Measurements from ENCODE around the gene DMD.
A peak's percentile ranks its signal among the peaks of the same experiment; 100 is the strongest.

The DMD gene

DNA sequence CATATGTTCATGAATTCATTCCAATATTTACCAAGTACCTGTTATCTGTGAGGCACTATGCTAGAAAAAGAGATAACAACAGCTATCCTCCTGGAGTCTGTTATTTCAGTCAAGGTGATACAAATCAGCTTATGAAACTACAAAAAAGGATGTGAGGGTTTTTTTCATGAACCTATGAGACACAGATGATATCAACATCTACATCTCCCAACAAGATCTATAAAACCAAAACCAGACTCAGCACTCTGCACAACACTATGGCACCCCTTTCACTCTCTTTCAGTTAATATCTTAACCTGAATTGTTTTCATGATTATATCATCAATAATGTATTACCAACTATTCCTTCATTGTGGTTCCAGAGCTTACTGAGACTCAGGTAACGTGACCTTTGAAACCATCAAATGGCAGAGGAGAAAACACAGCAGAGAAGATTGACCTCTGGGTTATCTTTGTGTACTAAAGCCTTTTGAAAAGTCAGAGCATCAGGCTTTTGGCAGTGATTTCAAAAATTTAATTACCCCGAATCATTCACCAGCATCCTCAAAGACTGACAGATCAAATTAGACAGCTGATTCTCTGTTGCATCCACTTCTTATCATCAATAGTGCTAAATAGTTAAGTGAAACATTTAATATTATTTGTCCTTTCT lies 1894.9 kb downstream of the DMD start:
- DNase-seq = no peak

DNA sequence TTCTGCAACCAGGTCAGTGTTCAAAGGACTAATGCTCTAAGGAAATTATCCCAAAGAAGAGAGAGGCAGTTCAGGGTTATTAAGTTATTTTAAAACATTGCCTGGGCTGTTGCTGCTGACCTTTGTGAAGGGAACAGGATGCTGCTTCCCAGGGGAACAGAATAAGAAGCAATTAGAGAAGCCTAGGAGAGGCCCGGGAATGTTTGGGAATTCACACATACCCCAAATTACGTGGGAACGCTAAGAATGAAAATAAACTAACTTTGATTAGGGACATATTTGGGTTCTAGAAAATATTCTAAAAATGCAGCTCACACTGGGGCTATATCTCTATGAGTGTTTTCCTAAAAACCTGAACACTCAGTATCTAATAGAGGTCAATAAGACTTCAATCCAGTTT lies 1896.4 kb downstream of the DMD start:
- DNase-seq = no peak

DNA sequence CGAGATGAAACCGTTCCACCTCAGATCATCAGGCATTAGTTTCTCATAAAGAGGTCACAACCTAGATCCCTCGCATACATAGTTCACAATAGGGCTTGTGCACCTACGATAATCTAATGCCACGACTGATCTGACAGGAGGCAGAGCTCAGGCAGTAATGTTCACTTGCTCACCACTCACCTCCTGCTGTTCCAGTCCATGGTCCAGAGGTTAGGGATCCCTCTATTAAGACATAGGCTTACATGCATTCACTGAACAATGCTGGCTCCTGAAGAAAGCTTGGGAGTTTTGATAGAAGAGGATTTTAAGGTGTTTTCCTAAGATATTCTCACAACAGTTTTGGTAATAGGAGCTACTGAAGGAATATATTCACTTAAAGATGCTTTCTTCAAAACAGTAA lies 1903.4 kb downstream of the DMD start:
- no peak for DNase-seq

DNA sequence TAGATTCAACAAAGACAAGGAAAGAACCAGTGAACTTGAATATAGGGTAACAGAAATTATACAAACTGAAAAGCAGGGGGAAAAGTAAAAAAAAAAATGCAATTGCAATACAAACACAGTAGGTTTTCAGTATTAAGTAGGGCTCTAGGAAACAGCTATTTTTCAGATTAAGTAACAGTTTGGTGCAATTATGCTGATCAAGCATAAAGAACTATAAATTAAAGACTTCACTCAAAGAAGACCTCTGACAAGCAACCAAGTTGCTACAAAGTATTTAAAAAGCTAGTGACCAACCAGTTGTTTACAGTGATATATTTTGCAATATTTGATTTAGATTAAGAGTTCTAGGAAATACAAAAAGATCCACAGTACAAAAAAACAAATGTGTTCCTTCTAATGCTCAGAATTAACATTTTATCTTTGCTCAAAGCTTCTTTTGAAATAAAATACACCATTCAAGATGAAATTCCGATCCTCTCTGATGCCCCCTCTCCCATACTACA lies 1908.7 kb downstream of the DMD start:
- no peak for DNase-seq

DNA sequence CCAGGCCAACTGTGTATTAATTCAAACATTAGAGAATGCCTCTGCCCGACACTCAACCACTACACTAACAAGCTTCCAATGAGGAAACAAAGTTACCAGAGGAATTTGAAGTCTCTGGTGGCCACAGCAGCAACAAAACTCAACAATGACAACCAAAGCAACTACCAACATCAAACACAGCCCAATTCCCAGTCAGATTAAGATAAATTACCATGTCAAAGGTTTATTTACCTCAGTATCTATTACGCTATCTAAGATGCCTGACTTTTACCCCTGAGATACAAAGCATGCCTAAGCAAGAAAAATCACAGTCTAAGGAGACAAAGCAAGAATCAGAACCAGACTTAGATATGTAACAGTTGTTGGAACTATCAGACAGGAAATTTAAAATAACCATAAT lies 1909.4 kb downstream of the DMD start:
- no peak for DNase-seq

DNA sequence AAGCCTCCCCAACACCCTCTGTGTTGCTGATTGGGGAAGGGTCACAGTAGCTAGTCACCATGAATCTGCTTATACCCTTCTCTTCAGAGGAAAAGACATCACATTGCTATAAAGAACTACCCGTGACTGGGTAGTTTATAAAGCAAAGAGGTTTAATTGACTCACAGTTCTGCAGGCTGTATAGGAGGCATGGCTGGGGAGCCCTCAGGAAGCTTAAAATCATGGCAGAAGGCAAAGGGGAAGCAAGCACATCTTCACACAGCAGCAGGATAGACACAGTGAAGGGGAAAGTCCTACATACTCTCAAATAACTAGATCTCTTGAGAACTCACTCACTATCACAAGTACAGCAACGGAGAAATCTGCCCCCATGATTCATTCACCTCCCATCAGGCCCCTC lies 1910.1 kb downstream of the DMD start:
- no peak for DNase-seq

DNA sequence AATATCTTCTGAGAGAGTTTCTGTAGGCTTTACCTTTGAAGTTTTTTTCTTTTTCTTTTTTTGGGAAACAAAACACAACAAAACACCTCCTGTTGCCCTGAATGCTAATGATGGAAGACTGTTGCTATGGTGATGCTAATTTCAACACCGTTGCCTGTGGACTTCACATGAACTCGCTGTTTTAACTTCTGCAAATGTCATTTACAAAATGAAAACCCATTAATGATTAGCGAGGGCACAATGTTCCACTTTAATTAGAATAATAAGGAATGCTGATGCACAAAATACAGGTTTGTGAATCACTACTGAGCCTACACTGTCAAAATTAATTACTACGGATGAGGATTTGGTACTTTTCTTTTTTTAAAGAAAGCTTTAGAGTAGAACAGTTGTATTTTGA lies 1912.4 kb downstream of the DMD start:
- no peak for DNase-seq

DNA sequence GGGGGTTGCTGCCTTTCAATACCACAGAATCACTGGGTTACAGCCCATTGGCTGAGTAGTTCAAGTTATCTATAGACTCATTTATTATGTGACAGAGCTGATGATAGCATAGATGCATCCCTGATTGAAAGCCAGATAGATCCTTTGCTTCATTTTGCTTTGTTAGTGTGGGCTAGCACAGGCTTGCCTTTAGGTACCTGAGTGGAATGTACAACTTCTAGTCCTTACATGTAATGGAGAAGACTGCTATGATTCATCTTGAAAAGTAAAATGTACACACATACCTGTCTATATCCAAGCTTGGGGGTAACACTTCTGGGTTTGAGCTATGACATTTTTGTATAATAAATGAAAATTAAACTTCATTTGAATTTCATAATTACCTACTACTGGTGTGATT lies 1913.5 kb downstream of the DMD start:
- no peak for DNase-seq

DNA sequence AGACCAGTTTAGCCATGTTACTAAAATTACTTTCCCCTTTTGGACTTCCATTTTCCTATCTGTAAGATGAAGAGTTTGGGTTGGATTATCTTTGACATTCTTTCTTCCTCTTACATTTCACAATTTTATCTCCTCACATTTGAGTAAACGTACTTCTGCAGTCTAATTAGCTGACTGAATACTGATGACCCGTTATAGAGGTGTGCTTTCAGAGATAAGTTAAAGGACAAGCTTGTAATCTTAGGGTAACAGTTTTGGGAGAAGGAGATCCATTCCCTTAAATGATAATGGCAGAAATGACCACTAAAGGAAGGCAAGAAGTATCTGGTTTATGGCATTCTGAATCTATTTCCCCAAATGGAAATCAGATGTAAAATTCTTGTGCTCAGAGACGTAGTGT lies 1916.9 kb downstream of the DMD start:
- DNase-seq = no peak

DNA sequence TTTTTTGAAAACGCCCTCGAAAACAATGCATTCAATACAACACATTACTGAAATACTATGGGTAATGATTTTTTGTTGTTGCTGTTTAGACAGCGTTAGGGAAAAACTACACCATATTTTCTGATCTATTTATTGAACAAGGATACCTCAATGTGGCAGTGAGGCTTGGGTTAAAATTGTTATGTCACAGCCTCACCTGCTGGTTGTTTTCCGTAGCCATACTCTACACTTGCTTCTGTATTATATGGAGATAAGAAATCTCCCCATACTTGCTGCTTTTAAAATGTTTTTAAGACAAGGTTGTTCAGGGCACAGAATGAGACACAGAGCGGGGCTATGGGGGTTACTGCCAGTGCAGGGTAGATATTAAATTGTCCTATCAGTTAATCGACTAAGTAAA lies 1917.9 kb downstream of the DMD start:
- DNase-seq = no peak

DNA sequence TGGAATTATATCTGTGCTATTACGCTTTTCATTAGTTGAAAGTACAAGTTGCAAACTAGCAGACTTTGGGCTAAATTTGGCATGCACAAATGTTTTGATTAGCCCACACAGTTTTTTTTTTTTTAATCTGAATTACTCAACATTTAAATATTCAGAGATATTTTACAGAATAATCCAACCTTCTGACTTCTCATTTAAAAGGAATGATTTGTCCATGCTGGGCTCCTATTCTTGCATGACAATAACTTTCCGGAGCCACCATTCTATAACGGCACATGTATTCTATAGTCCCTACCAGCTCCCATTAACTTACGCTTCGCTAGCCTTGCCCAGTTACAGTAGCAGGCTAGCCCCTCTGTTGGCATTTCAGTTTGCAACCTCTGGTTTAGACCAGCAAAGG lies 1920.2 kb downstream of the DMD start:
- DNase-seq = no peak

DNA sequence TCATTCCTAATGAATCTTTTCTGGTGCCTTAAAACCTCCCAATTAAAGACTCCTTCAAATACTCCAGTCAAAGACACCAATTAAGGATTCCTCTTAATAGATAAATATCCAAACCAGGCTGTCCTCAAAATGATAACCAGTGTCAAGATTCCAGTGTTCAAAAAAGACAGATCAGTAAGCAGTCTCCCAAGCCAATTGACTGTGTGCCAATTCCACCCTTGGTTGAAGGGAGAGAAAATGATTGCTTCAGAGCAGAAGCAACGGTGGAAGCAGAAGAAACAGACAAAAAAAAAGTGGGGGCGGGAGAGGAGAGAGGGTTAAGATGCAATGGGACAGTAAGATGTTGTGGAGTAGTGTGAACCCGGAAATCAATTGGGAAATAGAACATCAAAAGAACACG lies 1923.5 kb downstream of the DMD start:
- no peak for DNase-seq

DNA sequence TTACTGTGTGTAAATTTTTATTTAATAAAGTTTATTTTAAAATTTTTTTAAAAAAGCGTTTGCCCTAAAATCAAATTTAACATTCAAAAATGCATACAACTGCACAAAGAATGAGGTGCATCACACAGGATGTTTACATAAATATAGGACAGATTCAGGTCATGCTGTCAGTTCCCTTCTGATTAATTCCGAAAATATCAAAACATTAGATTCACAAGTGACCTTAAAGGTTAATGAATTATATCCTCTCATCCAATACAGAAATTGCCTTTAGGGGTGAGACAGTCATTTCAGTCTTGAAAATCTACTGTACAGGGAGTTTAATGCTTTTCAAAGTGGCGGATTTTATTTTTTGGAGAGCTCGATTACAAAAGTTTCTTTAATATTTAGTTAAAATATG lies 1930.8 kb downstream of the DMD start:
- no peak for DNase-seq

DNA sequence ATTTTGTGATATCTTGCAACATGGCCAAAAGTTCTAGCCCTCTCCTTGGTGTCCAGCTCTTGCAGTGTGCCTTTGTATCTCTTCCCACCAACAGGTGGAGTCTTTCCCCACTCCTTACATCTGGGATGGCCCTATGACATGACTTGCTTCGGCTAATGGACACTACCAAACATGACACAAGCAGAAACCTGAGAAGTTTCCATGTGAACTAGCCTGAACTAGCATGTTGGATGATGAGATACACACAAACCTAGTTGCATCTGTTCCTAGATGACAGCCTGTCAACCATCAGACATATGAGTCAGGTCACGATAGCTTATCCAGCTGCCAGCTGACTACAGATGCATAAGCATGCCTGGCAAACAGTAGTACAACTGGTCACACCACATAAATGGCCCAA lies 1932.0 kb downstream of the DMD start:
- DNase-seq = no peak

DNA sequence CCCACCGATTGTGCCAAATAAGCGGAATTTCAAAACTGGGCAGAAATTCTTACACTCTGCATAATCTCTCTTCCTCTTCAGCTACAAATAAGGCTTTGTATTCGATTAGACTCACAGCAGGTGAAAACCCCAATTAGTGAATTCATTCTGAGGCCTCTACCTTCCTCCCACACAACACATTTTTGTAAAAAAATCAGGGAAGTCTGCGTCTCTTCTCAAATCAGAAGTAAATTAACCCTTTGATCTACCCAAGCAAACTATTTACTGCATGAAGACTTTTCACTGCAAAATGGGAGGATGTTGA lies 1938.9 kb downstream of the DMD start:
- DNase-seq = no peak

DNA sequence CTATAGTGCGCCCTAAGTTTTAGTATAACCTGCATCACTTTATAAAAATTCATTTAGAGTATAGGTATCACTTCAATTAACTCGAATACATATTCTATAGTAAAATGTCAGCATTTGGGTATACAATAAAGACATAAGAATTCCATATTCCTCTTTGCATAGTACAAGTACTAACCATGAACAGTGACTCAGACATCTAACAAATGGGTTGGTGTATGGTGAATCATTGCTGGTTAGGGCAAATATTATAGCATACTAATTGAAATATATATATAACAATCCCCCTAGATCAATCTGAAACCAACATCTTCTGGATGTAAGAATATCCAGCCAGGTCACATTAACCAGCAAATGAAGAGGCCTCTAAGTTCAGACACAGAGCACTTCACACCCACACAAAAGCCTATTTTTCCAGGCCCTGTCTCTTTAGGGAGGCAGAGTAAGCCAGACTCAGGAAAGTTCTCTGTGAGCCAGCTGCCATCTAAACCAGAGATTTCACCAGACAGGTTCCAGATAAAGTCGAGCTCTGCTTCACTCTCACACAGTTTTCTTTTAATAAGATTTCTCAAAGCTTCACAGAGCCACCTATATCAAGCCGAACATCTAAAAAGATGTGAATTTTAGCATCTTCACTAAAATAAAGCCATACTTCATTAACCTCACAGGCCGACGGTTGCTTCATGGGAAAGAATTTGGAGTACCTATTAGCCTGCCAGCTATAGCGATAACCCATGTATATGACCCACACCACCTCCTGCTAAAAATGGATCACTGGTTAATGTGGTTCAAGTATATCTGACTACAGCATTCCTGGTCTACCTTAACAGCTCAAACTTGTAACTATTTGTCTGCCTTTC lies 1939.5 kb downstream of the DMD start:
- no peak for DNase-seq

DNA sequence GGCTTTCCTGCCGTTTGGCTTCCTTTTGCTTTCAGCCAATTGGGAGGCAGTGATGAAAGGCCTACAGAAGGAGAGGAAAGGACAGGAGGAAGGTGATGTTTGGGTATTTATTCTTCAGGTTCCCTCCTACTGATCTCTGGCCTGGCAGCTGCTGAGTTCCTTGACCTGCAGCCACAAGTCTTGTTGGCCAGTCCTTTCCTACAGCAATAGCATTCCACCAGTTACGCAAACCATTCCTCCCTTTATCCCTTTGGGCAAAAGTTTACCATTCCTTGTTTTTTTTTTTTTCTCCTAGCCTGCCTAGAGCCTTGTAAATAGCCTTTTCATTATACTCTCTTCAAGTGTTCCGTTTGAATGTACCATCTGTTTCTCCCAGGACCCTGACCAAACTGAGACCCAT lies 1941.4 kb downstream of the DMD start:
- no peak for DNase-seq

DNA sequence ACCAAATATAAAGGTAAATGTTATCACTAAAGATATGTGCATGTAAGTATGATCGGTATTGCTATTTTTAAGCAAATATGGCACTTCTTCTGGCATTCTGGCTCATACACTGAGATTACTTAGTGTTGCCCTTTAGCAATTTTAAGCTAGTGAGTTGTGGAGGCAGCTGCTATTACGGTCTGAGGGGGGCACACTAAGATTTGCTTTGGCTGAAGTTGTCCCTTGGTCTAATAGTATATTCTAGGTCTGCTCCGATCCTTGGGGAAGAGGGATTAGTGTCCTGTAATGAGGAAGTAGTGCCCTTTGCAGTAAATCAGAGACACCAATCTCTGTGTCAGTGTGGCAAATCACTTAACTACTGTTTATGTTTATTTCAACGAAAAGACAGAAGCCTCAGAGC lies 1943.0 kb downstream of the DMD start:
- DNase-seq = no peak

DNA sequence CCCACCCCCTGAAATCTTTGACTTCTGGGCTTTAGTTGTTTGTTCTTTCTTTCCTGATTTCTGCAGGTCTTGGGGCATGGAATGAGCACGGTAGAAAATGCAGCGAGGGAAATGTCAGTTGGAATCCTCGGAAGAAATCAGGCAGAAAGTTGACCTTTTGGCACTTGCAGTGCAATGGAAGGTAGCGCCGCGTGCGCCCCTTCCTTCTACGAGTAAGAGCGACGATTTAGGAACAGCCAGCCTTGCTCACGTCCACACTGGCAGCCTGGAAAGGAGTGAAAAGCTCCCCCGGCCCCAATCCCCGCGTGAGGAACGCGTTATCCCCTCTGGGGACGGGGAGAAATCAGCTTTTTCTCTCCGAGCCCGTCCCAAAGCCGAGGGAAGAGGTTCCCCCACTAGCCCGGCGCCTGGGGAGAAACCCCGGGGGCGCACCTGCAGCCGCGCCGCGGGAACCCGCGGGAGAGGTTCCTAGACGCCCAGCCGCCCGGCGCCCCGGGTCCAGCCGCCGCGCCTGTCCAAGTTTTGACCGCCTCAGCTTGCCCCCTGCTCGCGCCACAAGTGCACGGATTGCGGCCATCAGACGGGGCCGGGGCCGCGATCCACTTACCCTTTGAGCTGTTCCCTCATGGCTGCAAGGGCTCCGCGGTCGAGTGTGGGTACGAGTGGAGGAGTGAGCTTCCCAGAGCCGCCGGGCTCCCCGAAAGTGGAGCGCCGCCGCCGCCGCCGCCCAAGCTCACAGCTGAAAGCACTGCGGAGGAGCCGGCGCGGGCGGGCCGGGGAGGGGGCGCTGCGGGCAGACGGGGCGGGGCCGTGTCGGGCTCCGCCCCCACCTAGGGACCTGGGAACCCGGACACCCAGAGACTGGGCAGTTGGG lies 1944.9 kb downstream of the DMD start:
- peak in 1 of 2 experiments; percentile 0 for DNase-seq

DNA sequence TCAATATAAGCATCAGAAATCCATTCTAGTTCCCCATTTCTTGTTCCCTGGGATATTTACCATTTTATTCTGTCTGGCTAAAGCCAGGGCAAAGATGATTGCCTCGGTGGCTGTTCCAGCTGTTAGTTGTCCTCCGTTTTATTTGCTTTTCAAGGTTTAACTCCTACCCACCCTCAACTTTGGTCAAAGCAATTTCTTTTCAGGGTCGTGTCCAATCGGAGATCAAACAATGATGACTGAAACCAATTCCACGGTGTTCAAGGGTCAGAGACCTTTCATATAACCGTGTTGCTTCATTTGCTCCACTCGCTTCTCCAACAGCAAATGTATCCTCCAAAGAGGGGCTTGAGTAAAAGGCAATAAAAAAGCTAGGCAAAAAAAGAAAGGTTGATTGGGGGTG lies 1946.0 kb downstream of the DMD start:
- no peak for DNase-seq

DNA sequence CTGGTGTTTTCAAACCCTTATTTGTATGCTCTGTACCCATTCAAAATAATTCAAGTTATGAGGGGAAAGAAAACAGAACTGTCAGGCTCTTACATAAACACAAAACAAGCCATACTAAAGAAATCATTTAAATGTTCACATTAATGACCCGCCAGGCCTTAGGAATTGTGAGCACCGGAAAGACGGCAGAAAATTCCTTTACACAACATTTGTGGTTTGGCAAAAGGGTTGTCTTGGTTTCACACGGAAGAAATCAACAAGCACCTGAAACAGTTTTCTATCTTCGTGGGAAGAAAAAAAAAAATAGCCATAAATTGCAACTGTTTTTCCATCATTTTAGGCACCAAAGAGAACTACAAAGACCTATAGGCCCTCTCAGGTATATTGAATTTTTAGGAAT lies 1951.0 kb downstream of the DMD start:
- DNase-seq = no peak

DNA sequence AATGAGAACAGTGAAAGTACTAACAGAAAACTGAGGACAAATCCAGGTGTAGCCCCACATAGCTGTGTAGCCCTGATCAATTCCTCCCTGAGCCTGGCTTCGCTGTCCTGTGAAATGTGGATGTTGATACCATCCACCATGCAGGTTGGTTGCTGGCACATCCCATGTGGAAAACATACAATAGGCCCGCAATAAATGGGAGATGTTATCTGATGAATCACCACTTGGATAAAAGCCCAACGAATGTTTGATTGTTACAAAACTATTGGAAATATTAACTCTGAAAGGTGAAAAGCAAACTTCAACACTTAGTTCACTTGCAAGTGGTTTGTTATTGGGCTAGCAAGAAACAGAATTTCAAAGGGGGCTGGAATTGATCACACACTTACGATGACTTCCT lies 1953.2 kb downstream of the DMD start:
- DNase-seq = no peak

DNA sequence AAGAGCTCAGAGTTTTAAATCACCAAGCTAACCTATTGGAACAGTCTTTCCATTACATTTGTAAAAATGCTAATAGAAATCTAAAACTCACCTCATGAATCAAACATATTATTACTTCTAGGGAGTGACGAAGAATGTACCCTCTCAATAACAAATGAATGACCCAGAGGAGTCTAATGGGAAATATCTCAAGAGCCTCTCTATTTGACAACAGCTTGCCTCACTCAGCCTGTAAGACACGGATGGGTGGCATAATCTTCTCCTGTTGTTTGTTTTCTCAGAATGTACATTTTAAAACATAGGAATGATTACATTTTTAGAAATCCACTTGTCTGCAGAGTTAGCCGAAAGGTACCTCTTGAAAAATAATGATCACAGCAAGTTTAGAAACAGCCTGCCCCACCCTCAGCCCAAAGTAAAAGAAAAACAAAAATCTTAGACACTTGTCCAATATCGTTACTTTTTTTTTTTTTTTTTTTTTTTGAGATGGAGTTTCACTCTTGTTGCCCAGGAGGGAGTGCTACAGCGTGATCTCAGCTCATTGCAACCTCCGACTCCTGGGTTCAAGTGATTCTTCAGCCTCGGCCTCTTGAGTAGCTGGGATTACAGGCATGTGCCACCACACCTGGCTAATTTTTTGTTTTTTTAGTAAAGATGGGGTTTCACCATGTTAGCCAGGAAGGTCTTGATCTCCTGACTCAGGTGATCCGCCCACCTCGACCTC lies 1955.9 kb downstream of the DMD start:
- no peak for DNase-seq

All from activated CD4-positive, alpha-beta T cell treated with anti-CD3 and anti-CD28 coated beads, Interleukin-2, amount 50 U/mL, for 4 hours (primary cell).